ENCODE measurements around the gene SPIRE2.
"Not testable (repeated sequence)": the region's sequence is repeated elsewhere in the genome, so short reads cannot be mapped to it uniquely, and the experiment has no call there.

Gene SPIRE2

DNA sequence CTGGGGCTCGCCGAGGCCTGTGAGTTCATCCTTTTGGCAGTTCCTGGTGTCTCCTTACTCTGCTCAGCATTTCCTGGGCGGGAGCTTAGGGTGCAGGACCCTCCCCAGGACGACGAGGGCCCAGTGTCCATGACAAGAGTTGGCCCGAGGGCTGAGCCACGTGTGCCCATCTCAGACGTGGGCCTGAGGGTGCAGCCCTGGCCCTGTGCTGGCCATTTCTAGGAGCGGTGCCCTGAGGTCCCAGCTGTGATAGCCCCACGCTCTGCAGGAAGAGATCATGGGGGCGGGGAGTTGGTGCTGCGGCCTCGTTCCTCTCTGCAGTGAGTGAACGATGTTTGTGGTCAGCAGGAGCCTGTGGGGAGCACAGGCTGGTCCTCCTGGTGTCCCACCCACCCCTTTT, 84.4 kb downstream of the SPIRE2 start:
- Histone ChIP-seq H3K9ac (ENCODE audit: low read length) (no peak overlapping the region), H3K27ac (ENCODE audit: low read length) (no peak overlapping the region), H2AFZ (ENCODE audit: low read depth, low read length) (no peak overlapping the region), H3K36me3 (replicated peaks; ENCODE audit: low read depth, low read length) (peaks cover 36% of the 10 kb centered on the region), H3K4me1 (ENCODE audit: low read length) (peaks cover 5% of the 10 kb centered on the region), H4K20me1 (ENCODE audit: insufficient read depth, low read length) (peaks cover 4% of the 10 kb centered on the region; the same call in 1 of the 2 replicates), H3K4me3 (ENCODE audit: low read length) (no peak overlapping the region), H3K9me3 (ENCODE audit: insufficient read depth, low read length) (no peaks in the 10 kb centered on the region), H3K4me2 (ENCODE audit: low read length) (no peak overlapping the region), H3K27me3 (ENCODE audit: low read depth, low read length) (no peaks in the 10 kb centered on the region), H3K79me2 (ENCODE audit: low read length) (no peaks in the 10 kb centered on the region)
- no peak for TF ChIP-seq EZH2phosphoT487 (IDR thresholded peaks at IDR 0.05; ENCODE audit: low read depth)
- TF ChIP-seq, protein P1, sequence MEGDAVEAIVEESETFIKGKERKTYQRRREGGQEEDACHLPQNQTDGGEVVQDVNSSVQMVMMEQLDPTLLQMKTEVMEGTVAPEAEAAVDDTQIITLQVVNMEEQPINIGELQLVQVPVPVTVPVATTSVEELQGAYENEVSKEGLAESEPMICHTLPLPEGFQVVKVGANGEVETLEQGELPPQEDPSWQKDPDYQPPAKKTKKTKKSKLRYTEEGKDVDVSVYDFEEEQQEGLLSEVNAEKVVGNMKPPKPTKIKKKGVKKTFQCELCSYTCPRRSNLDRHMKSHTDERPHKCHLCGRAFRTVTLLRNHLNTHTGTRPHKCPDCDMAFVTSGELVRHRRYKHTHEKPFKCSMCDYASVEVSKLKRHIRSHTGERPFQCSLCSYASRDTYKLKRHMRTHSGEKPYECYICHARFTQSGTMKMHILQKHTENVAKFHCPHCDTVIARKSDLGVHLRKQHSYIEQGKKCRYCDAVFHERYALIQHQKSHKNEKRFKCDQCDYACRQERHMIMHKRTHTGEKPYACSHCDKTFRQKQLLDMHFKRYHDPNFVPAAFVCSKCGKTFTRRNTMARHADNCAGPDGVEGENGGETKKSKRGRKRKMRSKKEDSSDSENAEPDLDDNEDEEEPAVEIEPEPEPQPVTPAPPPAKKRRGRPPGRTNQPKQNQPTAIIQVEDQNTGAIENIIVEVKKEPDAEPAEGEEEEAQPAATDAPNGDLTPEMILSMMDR (IDR thresholded peaks at IDR 0.05; ENCODE audit: low read depth, low read length): no peak

DNA sequence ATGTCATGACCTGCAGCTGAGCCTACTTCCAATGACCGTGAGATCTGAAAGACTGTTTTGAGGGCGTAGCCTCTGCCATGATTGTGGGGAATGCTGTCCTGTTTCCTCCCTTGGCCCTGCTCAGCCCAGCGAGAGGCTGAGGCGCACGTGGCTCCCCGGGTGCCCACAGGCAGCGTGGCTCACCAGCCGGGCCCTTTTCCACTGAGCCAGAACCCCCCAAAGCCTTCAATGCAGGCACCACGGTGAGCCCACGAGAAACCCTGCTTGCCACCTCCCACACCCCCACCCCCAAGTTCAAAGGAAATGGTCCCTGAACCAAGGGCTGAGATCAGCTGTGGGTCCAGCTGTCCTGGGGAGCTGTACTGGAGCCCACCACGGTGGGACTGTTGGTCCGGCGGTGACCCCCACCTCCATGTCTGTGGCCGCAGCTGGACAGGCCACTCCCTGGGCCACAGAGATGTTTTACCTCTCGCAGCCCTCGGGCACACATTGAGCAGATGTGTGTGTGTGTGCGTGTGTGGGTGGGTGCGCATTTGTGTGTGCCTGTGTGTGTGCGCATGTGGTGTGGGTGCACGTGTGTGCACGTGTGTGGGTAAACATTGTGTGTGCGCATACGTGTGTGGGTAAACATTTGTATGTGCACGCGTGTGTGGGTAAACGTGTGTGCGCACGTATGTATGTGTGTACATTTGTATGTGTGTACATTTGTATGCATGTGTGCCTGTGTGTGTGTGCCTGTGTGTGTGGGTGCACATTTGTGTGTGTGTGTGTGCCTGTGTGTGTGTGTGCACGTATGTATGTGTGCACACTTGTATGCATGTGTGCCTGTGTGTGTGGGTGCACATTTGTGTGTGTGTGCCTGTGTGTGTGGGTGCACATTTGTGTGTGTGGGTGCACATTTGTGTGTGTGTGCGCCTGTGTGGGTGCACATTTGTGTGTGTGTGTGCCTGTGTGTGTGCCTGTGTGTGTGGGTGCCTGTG, 85.4 kb downstream of the SPIRE2 start:
- Histone ChIP-seq H3K36me3 (replicated peaks; ENCODE audit: low read depth, low read length) (peaks cover 29% of the 10 kb centered on the region), H3K79me2 (ENCODE audit: low read length) (no peaks in the 10 kb centered on the region), H3K4me2 (ENCODE audit: low read length) (no peak overlapping the region), H3K9me3 (ENCODE audit: insufficient read depth, low read length) (no peaks in the 10 kb centered on the region), H3K4me3 (ENCODE audit: low read length) (no peak overlapping the region), H3K27me3 (ENCODE audit: low read depth, low read length) (no peaks in the 10 kb centered on the region), H3K4me1 (ENCODE audit: low read length) (peaks cover 14% of the 10 kb centered on the region), H2AFZ (ENCODE audit: low read depth, low read length) (no peak overlapping the region), H4K20me1 (ENCODE audit: insufficient read depth, low read length) (peaks cover 4% of the 10 kb centered on the region; the same call in 1 of the 2 replicates), H3K27ac (ENCODE audit: low read length) (no peak overlapping the region), H3K9ac (ENCODE audit: low read length) (no peak overlapping the region)
- TF ChIP-seq, protein P1 (IDR thresholded peaks at IDR 0.05; ENCODE audit: low read depth, low read length): no peak
- no peak for TF ChIP-seq EZH2phosphoT487 (IDR thresholded peaks at IDR 0.05; ENCODE audit: low read depth)

DNA sequence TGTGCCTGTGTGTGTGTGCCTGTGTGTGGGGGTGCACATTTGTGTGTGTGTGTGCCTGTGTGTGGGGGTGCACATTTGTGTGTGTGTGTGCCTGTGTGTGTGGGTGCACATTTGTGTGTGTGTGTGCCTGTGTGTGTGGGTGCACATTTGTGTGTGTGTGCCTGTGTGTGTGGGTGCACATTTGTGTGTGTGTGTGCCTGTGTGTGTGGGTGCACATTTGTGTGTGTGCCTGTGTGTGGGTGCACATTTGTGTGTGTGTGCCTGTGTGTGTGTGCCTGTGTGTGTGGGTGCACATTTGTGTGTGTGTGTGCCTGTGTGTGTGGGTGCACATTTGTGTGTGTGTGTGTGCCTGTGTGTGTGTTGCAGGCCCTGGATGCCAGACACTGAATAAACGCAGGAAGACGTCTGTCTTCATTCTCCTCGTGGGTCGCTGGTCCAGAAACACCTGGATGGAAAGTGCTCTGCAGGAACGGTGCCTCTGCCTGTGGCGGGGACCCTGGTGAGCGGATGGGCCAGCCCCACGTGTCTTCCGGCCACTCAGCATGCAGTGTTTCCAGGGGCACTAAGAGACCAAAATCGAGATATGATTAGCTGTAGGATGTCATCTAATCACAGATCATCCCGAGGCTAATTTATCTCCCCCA, 86.5 kb downstream of the SPIRE2 start:
- H3K27ac ChIP-seq (ENCODE audit: low read length); H3K4me2 ChIP-seq (ENCODE audit: low read length); H4K20me1 ChIP-seq (ENCODE audit: insufficient read depth, low read length); H3K27me3 ChIP-seq (ENCODE audit: low read depth, low read length); H3K79me2 ChIP-seq (ENCODE audit: low read length); H3K9me3 ChIP-seq (ENCODE audit: insufficient read depth, low read length); H3K4me3 ChIP-seq (ENCODE audit: low read length); H3K9ac ChIP-seq (ENCODE audit: low read length); H2AFZ ChIP-seq (ENCODE audit: low read depth, low read length): not testable (repeated sequence)
- H3K4me1 ChIP-seq (ENCODE audit: low read length): peaks cover 14% of the 10 kb centered on the region
- peaks cover 26% of the 10 kb centered on the region for H3K36me3 ChIP-seq (replicated peaks; ENCODE audit: low read depth, low read length)

DNA sequence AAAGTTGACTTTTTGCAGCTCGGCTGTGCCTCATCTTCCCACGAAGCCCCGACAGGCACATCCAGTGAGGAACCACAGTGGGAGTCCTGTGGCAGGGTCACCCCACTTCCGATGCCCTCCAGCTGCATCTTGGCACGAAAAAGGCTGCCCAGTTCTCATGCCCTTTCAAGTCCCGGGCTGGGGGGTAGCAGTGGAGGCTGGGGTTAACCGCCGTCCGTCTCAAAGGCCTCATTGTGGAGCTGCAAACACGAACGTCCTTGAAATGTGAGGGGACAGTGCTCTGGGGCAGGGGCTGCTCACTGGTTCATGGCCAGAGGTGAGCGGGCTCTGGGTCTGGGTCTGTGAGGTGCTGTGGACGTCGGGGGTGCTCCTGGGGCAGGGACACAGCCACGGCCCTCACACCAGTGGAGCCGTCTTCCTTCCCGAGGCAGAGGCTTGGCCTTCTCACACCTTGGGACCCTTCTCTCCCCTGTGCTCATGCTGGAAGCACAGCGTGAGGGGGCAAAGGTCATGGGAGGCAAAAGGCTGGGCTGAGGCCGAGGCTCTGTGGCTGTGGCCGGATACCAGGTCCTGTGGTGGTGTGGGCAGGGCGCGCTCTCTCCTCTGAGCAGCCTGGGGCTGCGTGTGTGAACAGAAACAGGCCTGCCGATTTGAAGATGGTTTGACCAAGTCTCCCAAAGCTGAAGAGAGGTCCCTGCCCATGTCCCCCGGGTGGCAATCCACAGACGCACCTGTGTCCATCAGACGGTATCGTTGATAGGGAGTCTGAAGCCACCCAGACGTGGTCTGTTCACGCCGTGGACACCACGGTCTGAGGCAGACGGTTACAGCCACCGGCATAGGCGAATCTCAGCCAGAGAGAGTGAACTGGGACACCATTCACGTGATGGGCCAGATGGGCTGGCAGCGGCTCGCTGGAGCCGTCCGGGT, 87.3 kb downstream of the SPIRE2 start:
- Histone ChIP-seq H3K4me2 (ENCODE audit: low read length) (no peak overlapping the region), H3K9ac (ENCODE audit: low read length) (no peak overlapping the region), H3K36me3 (replicated peaks; ENCODE audit: low read depth, low read length) (peaks cover 24% of the 10 kb centered on the region), H4K20me1 (ENCODE audit: insufficient read depth, low read length) (peaks cover 3% of the 10 kb centered on the region; the same call in 1 of the 2 replicates), H3K4me1 (ENCODE audit: low read length) (peaks cover 14% of the 10 kb centered on the region), H3K9me3 (ENCODE audit: insufficient read depth, low read length) (no peaks in the 10 kb centered on the region), H3K27ac (ENCODE audit: low read length) (no peak overlapping the region), H3K79me2 (ENCODE audit: low read length) (no peaks in the 10 kb centered on the region), H2AFZ (ENCODE audit: low read depth, low read length) (no peak overlapping the region), H3K4me3 (ENCODE audit: low read length) (no peak overlapping the region), H3K27me3 (ENCODE audit: low read depth, low read length) (no peaks in the 10 kb centered on the region)
- TF ChIP-seq, protein P1 (IDR thresholded peaks at IDR 0.05; ENCODE audit: low read depth, low read length): no peak
- no peak for TF ChIP-seq EZH2phosphoT487 (IDR thresholded peaks at IDR 0.05; ENCODE audit: low read depth)

All from OCI-LY3 (cell line).